Suprapubic skin (tissue), 4 donors: ENCODE results near the gene FSTL3. TPM values are rescaled to one million over a fixed set of nuclear protein-coding genes. Genes with fewer than 3 reads are reported as not detected.

Experiments
- DNase-seq, 2 donors: peaks; one replicate each; pipeline ENCODE4 v3.0.0-alpha.2; 2019; ENCODE audit warnings: low spot score in 2 of 2
- H3K27ac ChIP-seq: fragments of 200-600 bp; sonication (generic); one replicate; pipeline ENCODE4 v1.5.1; 2019
- H3K27me3 ChIP-seq: fragments of 200-600 bp; sonication (generic); one replicate; pipeline ENCODE4 v1.5.1; 2019
- H3K36me3 ChIP-seq: fragments of 200-600 bp; sonication (generic); one replicate; pipeline ENCODE4 v1.5.1; 2019
- H3K4me1 ChIP-seq: fragments of 200-600 bp; sonication (generic); one replicate; pipeline ENCODE4 v1.5.1; 2019
- H3K4me3 ChIP-seq: fragments of 200-600 bp; sonication (generic); one replicate; pipeline ENCODE4 v1.5.1; 2019; ENCODE audit warnings: mild to moderate bottlenecking
- H3K9me3 ChIP-seq: fragments of 200-600 bp; sonication (generic); one replicate; pipeline ENCODE4 v1.5.1; 2019
- EP300 ChIP-seq: sonication (generic); formaldehyde crosslinking; IDR thresholded peaks from one replicate; pipeline ENCODE4 v1.6.1; 2017; ENCODE audit warnings: antibody characterized with exemption
- POLR2A ChIP-seq, 2 donors: fragments of 450-650 bp; IDR thresholded peaks; one replicate each; pipeline ENCODE4 v1.6.1; 2017; ENCODE audit warnings: antibody characterized with exemption in 2 of 2, mild to moderate bottlenecking in 2 of 2, moderate library complexity in 2 of 2
- POLR2AphosphoS5 ChIP-seq, 3 donors: sonication (generic); formaldehyde crosslinking; IDR thresholded peaks; one replicate each; pipeline ENCODE4 v1.6.1; 2017; ENCODE audit warnings: antibody characterized with exemption in 3 of 3
- WGBS: methylation state at CpG from one replicate; pipeline ENCODE4 v1.1.5; 2018; 5-methylcytosine and 5-hydroxymethylcytosine counted together
- total RNA-seq, 4 donors: library from RNA; depleted of rRNA; stranded (reverse); fragments of >200 nt; gene quantifications; one replicate each; pipeline ENCODE4 v1.1.0, GENCODE V29; 2016
- TF ChIP-seq, protein P1 (sequence below), 2 donors: fragments of 200-600 bp in 1 of 2; fragments of 450-650 bp in 1 of 2; sonication (generic) in 1 of 2; IDR thresholded peaks; one replicate each; pipeline ENCODE4 v1.5.1; 2016 to 2019; ENCODE audit warnings: antibody characterized with exemption in 2 of 2, mild to moderate bottlenecking in 1 of 2, moderate library complexity in 1 of 2

The FSTL3 gene
- total RNA-seq, 4 donors from 2014 or later: 19.6 to 61.4 (median 59.0) TPM

DNA sequence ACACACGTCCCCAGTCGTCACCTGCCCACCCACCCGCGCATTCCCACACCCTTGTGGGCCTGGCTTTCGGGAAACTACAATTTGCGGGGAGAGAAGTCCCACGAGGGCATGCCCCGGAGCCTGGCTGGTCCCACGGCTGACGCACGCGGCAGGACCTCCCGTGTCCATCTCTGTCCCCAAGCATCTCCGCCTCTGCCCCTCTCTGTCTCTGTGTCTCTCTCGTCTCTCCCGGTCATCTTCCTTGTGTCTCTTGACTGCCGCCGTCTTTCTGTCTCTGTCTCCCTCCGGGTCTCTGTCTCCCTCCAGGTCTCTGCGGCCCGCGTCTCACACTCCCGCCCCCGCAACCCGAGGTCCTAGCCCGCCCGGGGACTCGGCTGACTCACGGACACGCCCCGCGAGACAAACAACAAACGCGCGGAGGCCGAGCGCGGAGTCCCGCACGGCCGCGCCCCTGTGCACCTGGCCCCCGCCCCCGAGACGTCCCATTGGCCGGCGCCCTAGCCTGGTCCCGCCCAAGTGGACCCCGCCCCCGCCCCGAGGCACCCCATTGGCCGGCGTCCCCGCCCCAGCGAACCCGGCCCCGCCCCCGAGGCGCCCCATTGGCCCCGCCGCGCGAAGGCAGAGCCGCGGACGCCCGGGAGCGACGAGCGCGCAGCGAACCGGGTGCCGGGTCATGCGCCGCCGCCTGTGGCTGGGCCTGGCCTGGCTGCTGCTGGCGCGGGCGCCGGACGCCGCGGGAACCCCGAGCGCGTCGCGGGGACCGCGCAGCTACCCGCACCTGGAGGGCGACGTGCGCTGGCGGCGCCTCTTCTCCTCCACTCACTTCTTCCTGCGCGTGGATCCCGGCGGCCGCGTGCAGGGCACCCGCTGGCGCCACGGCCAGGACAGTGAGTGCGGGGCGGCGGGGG is 36.7 kb upstream of the FSTL3 start, which contains the start of gene FGF22:
TSS of gene FGF22 (plus strand) at position 627 of the 908 bp plus-strand sequence. CDS start at position 674, 47 bp downstream.
- Histone ChIP-seq H3K4me1 (peaks cover 11% of the 10 kb centered on the region), H3K27ac (no peak within 1 kb of the TSS), H3K4me3 (peak within 1 kb of the TSS; percentile 51), H3K9me3 (no peaks in the 10 kb centered on the region), H3K36me3 (peaks cover 2% of the 10 kb centered on the region), H3K27me3 (no peaks in the 10 kb centered on the region)
- TF ChIP-seq, protein P1, sequence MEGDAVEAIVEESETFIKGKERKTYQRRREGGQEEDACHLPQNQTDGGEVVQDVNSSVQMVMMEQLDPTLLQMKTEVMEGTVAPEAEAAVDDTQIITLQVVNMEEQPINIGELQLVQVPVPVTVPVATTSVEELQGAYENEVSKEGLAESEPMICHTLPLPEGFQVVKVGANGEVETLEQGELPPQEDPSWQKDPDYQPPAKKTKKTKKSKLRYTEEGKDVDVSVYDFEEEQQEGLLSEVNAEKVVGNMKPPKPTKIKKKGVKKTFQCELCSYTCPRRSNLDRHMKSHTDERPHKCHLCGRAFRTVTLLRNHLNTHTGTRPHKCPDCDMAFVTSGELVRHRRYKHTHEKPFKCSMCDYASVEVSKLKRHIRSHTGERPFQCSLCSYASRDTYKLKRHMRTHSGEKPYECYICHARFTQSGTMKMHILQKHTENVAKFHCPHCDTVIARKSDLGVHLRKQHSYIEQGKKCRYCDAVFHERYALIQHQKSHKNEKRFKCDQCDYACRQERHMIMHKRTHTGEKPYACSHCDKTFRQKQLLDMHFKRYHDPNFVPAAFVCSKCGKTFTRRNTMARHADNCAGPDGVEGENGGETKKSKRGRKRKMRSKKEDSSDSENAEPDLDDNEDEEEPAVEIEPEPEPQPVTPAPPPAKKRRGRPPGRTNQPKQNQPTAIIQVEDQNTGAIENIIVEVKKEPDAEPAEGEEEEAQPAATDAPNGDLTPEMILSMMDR (IDR thresholded peaks at IDR 0.05): peak in 1 of 2 donors; percentile 9
- TF ChIP-seq EP300: no peak
- no peak for TF ChIP-seq POLR2AphosphoS5 (IDR thresholded peaks at IDR 0.05)
- WGBS: 5% methylated on average over 51 of the region's 109 CpGs
- peak; percentile 95 to 98 for DNase-seq

DNA sequence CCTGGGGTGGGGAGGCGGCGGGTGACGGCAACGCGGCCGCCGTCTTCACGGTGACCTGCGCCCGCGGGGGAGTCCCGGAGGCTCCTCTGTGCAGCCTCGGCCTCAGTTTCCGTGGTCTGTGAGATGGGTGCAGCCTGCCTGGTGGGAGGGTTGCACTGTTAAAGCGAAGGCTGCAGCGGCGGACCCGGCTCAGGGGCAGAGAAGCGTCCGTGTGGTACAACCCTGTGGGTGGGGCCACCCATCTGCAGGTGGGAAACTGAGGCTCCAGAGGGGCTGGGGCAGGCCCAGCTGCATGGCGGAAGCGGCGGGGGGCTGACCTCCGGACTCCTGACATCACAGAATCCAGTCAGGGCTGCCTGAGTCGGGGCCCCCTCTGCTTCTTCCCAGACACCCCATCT is 36.0 kb upstream of the FSTL3 start:
- H3K27me3 ChIP-seq: no peaks in the 10 kb centered on the region
- TF ChIP-seq POLR2AphosphoS5 (IDR thresholded peaks at IDR 0.05) (no peak), EP300 (no peak), POLR2A (IDR thresholded peaks at IDR 0.05) (no peak)
- TF ChIP-seq, protein P1 (IDR thresholded peaks at IDR 0.05): no peak
- peak overlapping the region; percentile 51 for H3K4me3 ChIP-seq
- H3K36me3 ChIP-seq: peaks cover 9% of the 10 kb centered on the region
- WGBS: 100% methylated on average over 1 of the region's 25 CpGs
- DNase-seq: no peak
- no peak overlapping the region for H3K27ac ChIP-seq
- no peaks in the 10 kb centered on the region for H3K9me3 ChIP-seq
- peaks cover 11% of the 10 kb centered on the region for H3K4me1 ChIP-seq

DNA sequence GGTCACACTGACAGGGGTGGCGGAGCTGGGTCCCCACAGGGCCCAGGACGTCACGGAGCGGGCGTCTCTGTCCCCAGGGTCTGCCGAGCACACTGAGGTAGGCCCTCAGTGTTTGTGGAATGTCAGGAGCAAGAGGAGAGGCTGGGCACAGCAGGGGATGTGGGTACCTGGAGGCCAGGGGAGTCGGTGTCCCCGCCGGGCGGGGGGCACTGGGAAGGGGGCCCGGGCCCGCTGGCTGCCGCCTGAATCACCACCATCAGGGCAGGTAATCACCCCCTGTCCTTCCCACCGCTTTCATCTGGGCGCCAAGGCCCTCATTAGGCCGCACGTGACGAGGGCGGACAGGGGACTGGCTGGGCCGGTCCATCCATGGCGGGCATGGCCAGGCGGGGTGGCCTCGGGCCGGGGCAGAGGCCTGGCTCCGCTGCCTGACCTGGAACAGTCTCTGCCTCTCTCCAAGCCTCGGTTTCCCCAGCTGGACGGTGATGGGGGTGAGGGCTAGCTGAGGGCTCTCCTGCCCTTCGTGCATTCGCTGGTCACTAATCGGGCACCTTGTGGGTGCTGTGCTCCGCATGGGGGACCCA is 35.5 kb upstream of the FSTL3 start:
- no peak overlapping the region for H3K4me3 ChIP-seq
- peaks cover 11% of the 10 kb centered on the region for H3K4me1 ChIP-seq
- H3K27me3 ChIP-seq: no peaks in the 10 kb centered on the region
- TF ChIP-seq EP300 (no peak), POLR2AphosphoS5 (IDR thresholded peaks at IDR 0.05) (no peak), POLR2A (IDR thresholded peaks at IDR 0.05) (no peak)
- TF ChIP-seq, protein P1 (IDR thresholded peaks at IDR 0.05): no peak
- H3K27ac ChIP-seq: no peak overlapping the region
- peaks cover 14% of the 10 kb centered on the region for H3K36me3 ChIP-seq
- H3K9me3 ChIP-seq: no peaks in the 10 kb centered on the region
- 92% methylated on average over 19 of the region's 31 CpGs for WGBS
- no peak for DNase-seq

DNA sequence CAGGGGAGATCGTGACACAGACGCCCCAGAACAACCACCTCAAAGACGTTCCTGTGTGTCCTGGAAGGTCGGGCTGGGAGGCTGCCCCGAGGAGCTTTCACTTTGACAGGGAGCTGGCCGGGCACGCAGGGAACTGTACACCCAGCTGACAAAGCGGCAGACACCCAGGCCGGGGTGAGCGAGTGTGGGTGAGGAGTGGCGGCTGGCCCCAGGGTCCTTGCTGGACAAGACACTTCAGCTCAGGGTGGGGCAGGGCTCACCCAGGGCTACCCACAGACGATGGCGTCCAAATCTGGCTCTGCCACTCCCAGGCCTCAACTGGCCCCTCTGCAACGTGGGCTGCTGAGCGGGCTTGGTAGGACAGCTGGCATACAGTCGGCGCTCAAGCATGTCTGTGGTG is 34.5 kb upstream of the FSTL3 start:
- 52% methylated on average over 13 of the region's 17 CpGs for WGBS
- Histone ChIP-seq H3K4me1 (peaks cover 11% of the 10 kb centered on the region), H3K27me3 (no peaks in the 10 kb centered on the region), H3K4me3 (no peak overlapping the region), H3K9me3 (no peaks in the 10 kb centered on the region), H3K27ac (no peak overlapping the region), H3K36me3 (peaks cover 24% of the 10 kb centered on the region)
- TF ChIP-seq EP300 (no peak), POLR2A (IDR thresholded peaks at IDR 0.05) (no peak), POLR2AphosphoS5 (IDR thresholded peaks at IDR 0.05) (no peak)
- TF ChIP-seq, protein P1 (IDR thresholded peaks at IDR 0.05): no peak
- DNase-seq: no peak
